Measurements from ENCODE around the gene BCAN. TPM values are rescaled to one million over a fixed set of nuclear protein-coding genes. Genes with fewer than 3 reads are reported as not detected.
A peak's percentile ranks its signal among the peaks of the same experiment; 100 is the strongest.

BCAN gene
- total RNA-seq, 5 donors from 2014 or later (not counting 1 experiment from before 2014, with no cell fraction given), result not detected

GRCh38 chr1:156700736-156701531 lies 59.0 kb downstream of the BCAN start:
- WGBS (ENCODE audit: insufficient coverage), result 67% methylated on average over 4 of the region's 8 CpGs
- Mint-ChIP-seq H3K36me3 (peaks cover 5% of the 10 kb centered on the region), H3K9me3 (no peaks in the 10 kb centered on the region), H3K4me3 (no peak overlapping the region), H3K27ac (no peak overlapping the region), H3K27me3 (peaks cover 30 to 57% of the 10 kb centered on the region in 2 donors), H3K4me1 (peaks cover 10 to 18% (median 15%) of the 10 kb centered on the region in 3 donors)
- ChIA-PET POLR2A (no interaction called here), CTCF (interaction anchor here (0.7 to 0.9 kb wide), 2 partner anchors 77 to 1431 kb away, joined by 3 to 6 read pairs; no protein-coding TSS in a partner anchor)
- no peaks in the 10 kb centered on the region for H3K36me3 ChIP-seq (ENCODE audit: control insufficient read depth in 2 of 2, extremely low read depth in 1 of 2, insufficient read depth in 1 of 2, low read length in 1 of 2)
- H3K4me3 ChIP-seq (ENCODE audit: control insufficient read depth in 1 of 2, extremely low read depth in 1 of 2, low read length in 1 of 2), result no peak overlapping the region
- H3K27ac ChIP-seq (ENCODE audit: low read length), result no peak overlapping the region
- peaks cover 7 to 88% of the 10 kb centered on the region in 2 experiments for H3K27me3 ChIP-seq (replicated peaks in 1 of 2; ENCODE audit: control insufficient read depth in 2 of 2, extremely low read depth in 1 of 2, insufficient read depth in 2 of 2, low read length in 1 of 2)
- H3K9me3 ChIP-seq, result no peaks in the 10 kb centered on the region
- H3K4me1 ChIP-seq (ENCODE audit: control insufficient read depth in 1 of 2, extremely low read depth in 1 of 2, insufficient read depth in 2 of 2, low read length in 2 of 2), result peaks cover 6 to 23% of the 10 kb centered on the region in 2 experiments
- peak in 1 of 35 experiments; percentile 18 for DNase-seq
- peak in 1 of 4 experiments; percentile 64 for ATAC-seq (replicated peaks in 1 of 4)

DNA sequence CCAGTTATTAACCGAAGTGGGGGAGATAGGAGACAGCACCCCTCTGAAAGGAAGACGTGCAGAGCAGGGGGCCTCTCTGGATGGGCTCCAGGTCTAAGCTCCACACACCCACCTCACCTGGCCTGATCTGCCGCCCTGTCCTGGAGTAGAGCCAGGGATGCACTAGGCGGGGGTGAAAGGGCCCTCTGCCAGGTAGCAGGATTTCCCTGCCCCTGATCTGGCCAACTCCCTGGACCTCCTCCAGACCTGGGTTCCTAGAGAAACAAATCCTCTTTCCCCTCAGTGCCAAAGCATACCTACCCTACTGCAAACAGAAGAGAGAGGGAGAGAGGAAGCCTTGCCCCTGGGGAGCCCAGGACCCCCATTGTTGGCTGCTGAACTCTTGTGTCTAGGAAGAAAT lies 61.4 kb downstream of the BCAN start:
- H3K36me3 Mint-ChIP-seq, result peaks cover 5% of the 10 kb centered on the region
- no peak overlapping the region for H3K27ac Mint-ChIP-seq
- Histone ChIP-seq H3K36me3 (ENCODE audit: control insufficient read depth in 2 of 2, extremely low read depth in 1 of 2, insufficient read depth in 1 of 2, low read length in 1 of 2) (no peaks in the 10 kb centered on the region), H3K4me1 (ENCODE audit: control insufficient read depth in 1 of 2, extremely low read depth in 1 of 2, insufficient read depth in 2 of 2, low read length in 2 of 2) (peaks cover 16 to 42% of the 10 kb centered on the region in 2 experiments), H3K4me3 (ENCODE audit: control insufficient read depth in 1 of 2, extremely low read depth in 1 of 2, low read length in 1 of 2) (no peak overlapping the region), H3K9me3 (no peaks in the 10 kb centered on the region), H3K27me3 (replicated peaks in 1 of 2; ENCODE audit: control insufficient read depth in 2 of 2, extremely low read depth in 1 of 2, insufficient read depth in 2 of 2, low read length in 1 of 2) (peaks cover 7 to 72% of the 10 kb centered on the region in 2 experiments), H3K27ac (ENCODE audit: low read length) (no peak overlapping the region)
- H3K4me3 Mint-ChIP-seq, result no peak overlapping the region
- no peaks in the 10 kb centered on the region for H3K9me3 Mint-ChIP-seq
- H3K4me1 Mint-ChIP-seq, result peaks cover 21 to 32% (median 30%) of the 10 kb centered on the region in 3 donors
- ChIA-PET CTCF (interaction anchor here (0.5 to 1.1 kb wide), 6 partner anchors 10 to 1259 kb away, joined by 3 to 10 read pairs (median 4); no protein-coding TSS in a partner anchor), POLR2A (no interaction called here)
- no peak for DNase-seq
- peaks cover 15 to 39% of the 10 kb centered on the region in 2 donors for H3K27me3 Mint-ChIP-seq
- 84% methylated on average over 2 of the region's 4 CpGs for WGBS (ENCODE audit: insufficient coverage)
- ATAC-seq (replicated peaks in 1 of 4), result no peak

GRCh38 chr1:156703741-156704140 lies 61.8 kb downstream of the BCAN start:
- H3K27me3 ChIP-seq (replicated peaks in 1 of 2; ENCODE audit: control insufficient read depth in 2 of 2, extremely low read depth in 1 of 2, insufficient read depth in 2 of 2, low read length in 1 of 2), result peaks cover 7 to 69% of the 10 kb centered on the region in 2 experiments
- no peak overlapping the region for H3K4me3 ChIP-seq (ENCODE audit: control insufficient read depth in 1 of 2, extremely low read depth in 1 of 2, low read length in 1 of 2)
- H3K27ac ChIP-seq (ENCODE audit: low read length), result no peak overlapping the region
- no peaks in the 10 kb centered on the region for H3K36me3 ChIP-seq (ENCODE audit: control insufficient read depth in 2 of 2, extremely low read depth in 1 of 2, insufficient read depth in 1 of 2, low read length in 1 of 2)
- whole genome bisulfite sequencing (ENCODE audit: insufficient coverage), result 76% methylated on average over 4 of the region's 4 CpGs
- CTCF ChIA-PET, result interaction anchor here in 1 of 2 donors (1.0 kb wide), 1 partner anchor 43 kb away, joined by 10 read pairs; no protein-coding TSS in a partner anchor
- POLR2A ChIA-PET, result no interaction called here
- DNase-seq (no peak), ATAC-seq (replicated peaks in 1 of 4) (no peak)
- Mint-ChIP-seq H3K9me3 (no peaks in the 10 kb centered on the region), H3K4me1 (peaks cover 21 to 32% (median 30%) of the 10 kb centered on the region in 3 donors), H3K4me3 (peak overlapping the region; percentile 29 to 91 (median 50)), H3K27ac (no peak overlapping the region), H3K36me3 (peaks cover 5% of the 10 kb centered on the region), H3K27me3 (peaks cover 11 to 38% of the 10 kb centered on the region in 2 donors)
- peaks cover 16 to 42% of the 10 kb centered on the region in 2 experiments for H3K4me1 ChIP-seq (ENCODE audit: control insufficient read depth in 1 of 2, extremely low read depth in 1 of 2, insufficient read depth in 2 of 2, low read length in 2 of 2)
- no peaks in the 10 kb centered on the region for H3K9me3 ChIP-seq

DNA sequence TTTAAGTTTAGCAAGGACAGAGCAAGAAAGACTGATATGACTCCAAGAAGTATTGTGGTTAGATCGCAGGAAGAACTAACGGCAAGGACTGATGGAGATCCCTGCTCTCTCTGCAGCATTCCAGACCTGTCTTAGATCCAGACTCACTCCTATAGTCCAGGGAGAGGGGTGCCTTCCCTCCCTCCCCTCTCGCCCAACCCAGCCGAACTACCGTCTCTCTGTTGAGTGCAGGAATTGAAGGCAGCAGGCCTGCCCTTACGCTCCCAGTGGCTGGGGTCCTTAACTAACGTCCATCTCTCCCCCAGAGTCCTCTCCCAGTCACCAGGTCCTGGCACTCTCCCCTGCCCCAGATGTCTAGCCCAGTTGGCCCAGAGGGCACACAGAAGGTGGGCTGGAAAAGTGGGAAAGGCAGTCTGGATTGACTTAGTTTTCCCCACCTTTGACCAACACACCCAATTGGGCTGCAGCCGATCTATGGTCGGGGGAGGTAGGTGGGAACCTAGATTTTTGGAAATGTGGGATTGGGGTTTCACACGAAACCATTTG lies 62.3 kb downstream of the BCAN start:
- no peak for ATAC-seq (replicated peaks in 1 of 4)
- POLR2A ChIA-PET, result no interaction called here
- H3K4me3 Mint-ChIP-seq, result peak overlapping the region; percentile 29 to 91 (median 50)

DNA sequence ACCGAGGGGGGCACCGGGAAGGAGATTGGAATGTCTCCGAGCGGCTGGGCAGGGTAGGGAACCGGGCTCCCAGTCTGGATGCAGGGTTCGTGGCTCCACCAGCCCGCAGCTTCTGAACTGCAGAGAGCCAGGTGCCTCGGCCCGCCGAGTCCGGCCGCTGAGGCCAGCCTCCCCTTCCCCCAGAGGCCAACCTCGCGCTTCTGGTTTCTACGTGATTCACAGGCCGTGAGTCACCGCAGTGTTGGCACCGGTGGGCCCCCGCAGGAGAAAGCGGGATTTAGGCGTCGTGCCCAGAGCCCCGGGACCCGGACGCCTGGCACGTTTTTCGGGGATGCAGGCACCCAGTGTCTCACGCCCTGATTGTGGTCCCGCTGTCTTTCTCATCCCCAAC lies 63.0 kb downstream of the BCAN start:
- no peak overlapping the region for H3K27ac Mint-ChIP-seq
- H3K9me3 Mint-ChIP-seq, result no peaks in the 10 kb centered on the region
- no peaks in the 10 kb centered on the region for H3K9me3 ChIP-seq
- ChIA-PET POLR2A (no interaction called here), CTCF (interaction anchor here (1.5 to 2.6 kb wide), 3 partner anchors 15 to 155 kb away, joined by 3 to 22 read pairs (median 11); no protein-coding TSS in a partner anchor)
- peaks cover under 1% of the 10 kb centered on the region for H3K36me3 Mint-ChIP-seq
- peak overlapping the region; percentile 67 to 91 (median 83) for H3K4me3 Mint-ChIP-seq
- peaks cover 7 to 59% of the 10 kb centered on the region in 2 experiments for H3K27me3 ChIP-seq (replicated peaks in 1 of 2; ENCODE audit: control insufficient read depth in 2 of 2, extremely low read depth in 1 of 2, insufficient read depth in 2 of 2, low read length in 1 of 2)
- WGBS (ENCODE audit: insufficient coverage), result 9% methylated on average over 28 of the region's 29 CpGs
- peaks cover 21 to 32% (median 30%) of the 10 kb centered on the region in 3 donors for H3K4me1 Mint-ChIP-seq
- H3K36me3 ChIP-seq (ENCODE audit: control insufficient read depth in 2 of 2, extremely low read depth in 1 of 2, insufficient read depth in 1 of 2, low read length in 1 of 2), result no peaks in the 10 kb centered on the region
- H3K27ac ChIP-seq (ENCODE audit: low read length), result no peak overlapping the region
- peak in 3 of 35 experiments; percentile 10 to 32 (median 22) for DNase-seq
- no peak for ATAC-seq (replicated peaks in 1 of 4)
- H3K27me3 Mint-ChIP-seq, result peaks cover 7 to 32% of the 10 kb centered on the region in 2 donors
- peaks cover 16 to 42% of the 10 kb centered on the region in 2 experiments for H3K4me1 ChIP-seq (ENCODE audit: control insufficient read depth in 1 of 2, extremely low read depth in 1 of 2, insufficient read depth in 2 of 2, low read length in 2 of 2)
- peak overlapping the region; percentile 35 to 61 for H3K4me3 ChIP-seq (ENCODE audit: control insufficient read depth in 1 of 2, extremely low read depth in 1 of 2, low read length in 1 of 2)

More for the DNA sequence above, 62.3 kb downstream of the BCAN start:
- Mint-ChIP-seq H3K9me3 (no peaks in the 10 kb centered on the region), H3K27ac (peak overlapping the region in 1 of 2 donors; percentile 27), H3K4me1 (peaks cover 21 to 32% (median 30%) of the 10 kb centered on the region in 3 donors), H3K36me3 (peaks cover 5% of the 10 kb centered on the region), H3K27me3 (peaks cover 7 to 34% of the 10 kb centered on the region in 2 donors)
- H3K27me3 ChIP-seq (replicated peaks in 1 of 2; ENCODE audit: control insufficient read depth in 2 of 2, extremely low read depth in 1 of 2, insufficient read depth in 2 of 2, low read length in 1 of 2), result peaks cover 7 to 64% of the 10 kb centered on the region in 2 experiments
- no peak for DNase-seq
- H3K36me3 ChIP-seq (ENCODE audit: control insufficient read depth in 2 of 2, extremely low read depth in 1 of 2, insufficient read depth in 1 of 2, low read length in 1 of 2), result no peaks in the 10 kb centered on the region
- CTCF ChIA-PET, result no interaction called here
- H3K4me3 ChIP-seq (ENCODE audit: control insufficient read depth in 1 of 2, extremely low read depth in 1 of 2, low read length in 1 of 2), result no peak overlapping the region
- no peaks in the 10 kb centered on the region for H3K9me3 ChIP-seq
- H3K4me1 ChIP-seq (ENCODE audit: control insufficient read depth in 1 of 2, extremely low read depth in 1 of 2, insufficient read depth in 2 of 2, low read length in 2 of 2), result peaks cover 16 to 42% of the 10 kb centered on the region in 2 experiments
- WGBS (ENCODE audit: insufficient coverage), result 80% methylated on average over 1 of the region's 10 CpGs
- no peak overlapping the region for H3K27ac ChIP-seq (ENCODE audit: low read length)

DNA sequence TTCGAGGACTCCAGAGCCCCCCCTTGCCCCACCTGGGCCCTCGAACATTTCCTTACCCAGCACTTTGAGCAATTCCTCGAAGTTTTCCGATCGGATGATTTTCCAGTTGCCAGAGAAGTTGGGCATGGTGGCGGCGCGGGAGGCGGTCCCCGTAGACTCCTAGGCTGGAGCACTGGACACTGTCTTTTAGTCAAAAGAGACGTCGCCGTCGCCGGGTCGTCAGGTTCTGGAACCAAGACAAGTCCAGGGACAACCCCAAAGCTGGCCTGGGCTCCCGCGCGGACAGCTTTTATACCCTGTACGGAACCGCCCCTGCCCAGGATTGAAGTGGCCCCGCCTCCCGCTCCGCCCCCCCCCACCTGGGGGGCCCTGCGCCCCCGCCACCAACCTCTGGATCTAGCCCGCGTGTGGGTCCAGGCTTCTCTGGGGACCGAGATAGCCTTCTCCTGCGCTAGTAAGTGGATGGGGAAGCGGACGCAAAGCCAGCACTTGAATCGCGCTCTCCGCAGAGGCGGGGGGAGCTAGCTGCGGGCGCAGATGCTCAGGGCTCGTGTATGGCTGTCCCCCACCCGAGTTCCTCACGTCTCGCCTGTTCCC lies 63.5 kb downstream of the BCAN start, which contains the start of gene CRABP2:
CRABP2 (minus strand) TSS at position 263 of the 597 bp plus-strand sequence; CDS start at position 126, 137 bp downstream.
- H3K4me1 ChIP-seq (ENCODE audit: control insufficient read depth in 1 of 2, extremely low read depth in 1 of 2, insufficient read depth in 2 of 2, low read length in 2 of 2), result peaks cover 14 to 42% of the 10 kb centered on the region in 2 experiments
- H3K27ac ChIP-seq (ENCODE audit: low read length), result peak within 1 kb of the TSS; percentile 47
- WGBS (ENCODE audit: insufficient coverage), result 5% methylated on average over 20 of the region's 42 CpGs

More for the DNA sequence above, 63.5 kb downstream of the BCAN start, which contains the start of gene CRABP2:
- DNase-seq (peak in 19 of 35 experiments; percentile 11 to 58 (median 33)), ATAC-seq (replicated peaks in 1 of 4) (peak; percentile 33 to 56 (median 42))
- ChIA-PET POLR2A (no interaction called here), CTCF (interaction anchor here (0.5 to 2.6 kb wide), 9 partner anchors 11 to 155 kb away, joined by 3 to 22 read pairs (median 4); partner anchors contain the start of gene MRPL24 (in 1 of the 2))
- Histone ChIP-seq H3K36me3 (ENCODE audit: control insufficient read depth in 2 of 2, extremely low read depth in 1 of 2, insufficient read depth in 1 of 2, low read length in 1 of 2) (no peaks in the 10 kb centered on the region), H3K4me3 (ENCODE audit: control insufficient read depth in 1 of 2, extremely low read depth in 1 of 2, low read length in 1 of 2) (peak within 1 kb of the TSS; percentile 55 to 61), H3K27me3 (replicated peaks in 1 of 2; ENCODE audit: control insufficient read depth in 2 of 2, extremely low read depth in 1 of 2, insufficient read depth in 2 of 2, low read length in 1 of 2) (peaks cover 7 to 54% of the 10 kb centered on the region in 2 experiments), H3K9me3 (no peaks in the 10 kb centered on the region)
- Mint-ChIP-seq H3K4me3 (peak within 1 kb of the TSS; percentile 83 to 91 (median 86)), H3K36me3 (no peaks in the 10 kb centered on the region), H3K4me1 (peaks cover 21 to 32% (median 30%) of the 10 kb centered on the region in 3 donors), H3K9me3 (no peaks in the 10 kb centered on the region), H3K27ac (peak within 1 kb of the TSS; percentile 76 to 83), H3K27me3 (peaks cover 7 to 32% of the 10 kb centered on the region in 2 donors)

All from T-cell (primary cell).